T-helper 17 cell (primary cell): ENCODE results near the gene THADA. TPM values are rescaled to one million over a fixed set of nuclear protein-coding genes. Genes with fewer than 3 reads are reported as not detected.
"Not testable (repeated sequence)": the region's sequence is repeated elsewhere in the genome, so short reads cannot be mapped to it uniquely, and the experiment has no call there.

Source experiments
- ATAC-seq: fragments of 150-1000 bp; cut with Tn5 transposase; 2 replicates; pipeline ENCODE4 v1.10.0; 2021; ENCODE audit warnings: mild to moderate bottlenecking, moderate library complexity
- DNase-seq, 3 donors: peaks; one replicate each; pipeline versions ENCODE4 v3.0.0 to v3.0.0-alpha.2; 2020 to 2021
- H3K9me3 ChIP-seq: one replicate; pipeline ENCODE4 v1.7.0; 2013; ENCODE audit warnings: low read length, mild to moderate bottlenecking; ENCODE audit not compliant: control insufficient read depth, poor library complexity, severe bottlenecking
- H3K27ac Mint-ChIP-seq: one replicate; pipeline ENCODE4 v1.8.0; 2022; ENCODE audit warnings: mild to moderate bottlenecking, moderate library complexity, mixed read lengths
- H3K27me3 Mint-ChIP-seq: one replicate; pipeline ENCODE4 v1.8.0; 2022; ENCODE audit warnings: mixed read lengths
- H3K36me3 Mint-ChIP-seq: one replicate; pipeline ENCODE4 v1.8.0; 2022; ENCODE audit warnings: low read depth, mixed read lengths
- H3K4me1 Mint-ChIP-seq: one replicate; pipeline ENCODE4 v1.8.0; 2022; ENCODE audit warnings: mild to moderate bottlenecking, mixed read lengths
- H3K4me3 Mint-ChIP-seq: one replicate; pipeline ENCODE4 v1.8.0; 2022; ENCODE audit warnings: mild to moderate bottlenecking, moderate library complexity, mixed read lengths
- total RNA-seq, 4 donors: library from RNA in 2 of 4; stranded (reverse) in 2 of 4; gene quantifications; one replicate each; pipeline ENCODE4 v1.2.3 and lab custom pipeline; 2022 to 2026

THADA gene
- total RNA-seq, 2 donors from 2014 or later: 40.1 to 41.0 TPM

DNA sequence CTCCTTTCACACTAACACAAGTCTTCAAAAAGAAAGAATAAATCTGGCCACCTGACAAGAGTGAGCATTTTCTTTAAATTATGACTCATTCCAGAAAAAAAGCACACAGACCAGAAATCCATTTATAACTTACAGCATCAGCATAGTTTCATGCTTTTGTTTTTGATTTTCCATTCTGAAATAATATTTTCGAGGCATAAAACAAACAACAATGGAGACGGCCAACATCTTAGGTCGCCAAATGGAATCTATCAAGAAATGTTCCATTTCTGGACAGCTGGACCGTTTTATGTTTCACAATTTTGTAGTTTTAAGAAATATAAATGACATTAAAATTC, 204.0 kb downstream of the THADA start:
- H3K4me1 Mint-ChIP-seq: peaks cover 29% of the 10 kb centered on the region
- peaks cover 8% of the 10 kb centered on the region for H3K36me3 Mint-ChIP-seq

DNA sequence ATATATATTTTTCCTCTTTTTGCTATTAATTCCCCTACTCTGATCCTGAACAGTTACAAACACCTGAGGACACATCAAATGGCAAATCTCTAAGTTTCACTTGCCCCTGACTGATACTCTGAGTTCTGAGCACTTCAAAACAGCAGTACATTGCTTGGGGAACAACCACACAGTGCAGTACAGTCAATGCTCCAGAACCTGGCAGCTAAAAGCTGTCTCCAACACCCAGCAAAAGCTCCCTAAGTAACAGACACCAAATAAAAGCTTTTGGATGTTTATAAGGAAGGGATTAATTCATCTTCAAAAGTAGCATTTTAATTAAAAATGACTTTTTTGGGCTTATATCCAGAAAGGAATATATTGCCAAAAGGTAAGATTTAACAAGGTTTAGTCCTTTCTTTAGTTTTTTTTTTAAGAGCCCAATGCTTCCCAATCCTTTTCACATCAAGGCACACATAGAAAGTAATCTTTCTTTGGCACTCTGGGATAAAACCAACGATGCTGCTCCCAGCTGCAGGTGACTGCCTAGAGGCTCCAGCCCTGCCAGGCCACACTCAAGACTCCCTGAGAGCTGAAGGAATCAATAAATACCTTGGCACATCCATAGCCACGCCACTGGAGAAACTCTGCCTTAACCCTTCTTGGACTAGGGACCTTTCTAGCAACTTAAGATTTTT, 204.5 kb downstream of the THADA start:
- DNase-seq (no peak), ATAC-seq (no peak)
- Mint-ChIP-seq H3K4me1 (peaks cover 30% of the 10 kb centered on the region), H3K27ac (no peak overlapping the region), H3K4me3 (no peak overlapping the region), H3K36me3 (peaks cover 8% of the 10 kb centered on the region), H3K27me3 (no peaks in the 10 kb centered on the region)
- no peaks in the 10 kb centered on the region for H3K9me3 ChIP-seq

More for the DNA sequence above, 204.0 kb downstream of the THADA start:
- Mint-ChIP-seq H3K27me3 (no peaks in the 10 kb centered on the region), H3K4me3 (no peak overlapping the region), H3K27ac (no peak overlapping the region)
- DNase-seq (no peak), ATAC-seq (no peak)
- H3K9me3 ChIP-seq: no peaks in the 10 kb centered on the region

DNA sequence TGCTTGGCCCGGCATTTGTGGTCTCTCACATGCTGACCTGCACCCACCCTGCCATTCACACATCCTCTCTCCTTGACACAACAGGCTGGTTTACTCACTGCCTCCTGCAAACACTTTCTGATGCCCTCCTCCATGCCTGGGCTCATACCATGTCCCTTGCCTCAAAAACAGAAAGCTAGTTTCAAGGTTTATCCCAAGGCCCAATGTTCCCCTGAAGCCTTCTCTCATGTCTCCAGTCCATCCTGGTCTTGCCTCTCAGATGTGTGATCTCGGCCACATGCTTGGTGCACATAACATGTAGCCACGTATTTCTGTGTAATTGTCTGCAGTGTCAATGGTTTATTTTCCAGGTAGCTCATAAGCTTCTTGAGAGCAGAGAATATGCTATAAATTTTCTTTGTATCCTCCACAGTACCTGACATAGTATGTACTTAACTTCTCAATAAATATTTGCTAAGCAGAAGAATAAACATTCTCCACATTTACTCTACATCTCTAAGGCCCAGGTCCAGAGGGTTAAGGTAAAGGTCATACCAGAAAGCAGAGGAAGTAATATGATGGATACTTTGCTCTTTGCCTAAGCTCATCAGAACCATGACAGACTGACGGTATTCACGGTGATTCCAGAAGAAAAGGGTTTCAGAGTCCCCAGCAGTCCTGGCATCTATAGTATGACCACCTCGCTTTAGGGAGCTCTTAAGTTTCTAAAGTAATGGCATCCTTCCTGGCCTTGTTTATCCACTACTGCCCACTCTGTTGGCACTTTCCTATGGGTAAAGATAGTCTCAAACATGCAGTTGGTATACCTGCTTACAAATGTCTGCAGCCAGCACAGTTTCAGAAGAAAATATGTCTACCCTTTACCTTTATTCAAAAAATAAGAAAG, 206.0 kb downstream of the THADA start:
- H3K4me3 Mint-ChIP-seq: no peak overlapping the region

DNA sequence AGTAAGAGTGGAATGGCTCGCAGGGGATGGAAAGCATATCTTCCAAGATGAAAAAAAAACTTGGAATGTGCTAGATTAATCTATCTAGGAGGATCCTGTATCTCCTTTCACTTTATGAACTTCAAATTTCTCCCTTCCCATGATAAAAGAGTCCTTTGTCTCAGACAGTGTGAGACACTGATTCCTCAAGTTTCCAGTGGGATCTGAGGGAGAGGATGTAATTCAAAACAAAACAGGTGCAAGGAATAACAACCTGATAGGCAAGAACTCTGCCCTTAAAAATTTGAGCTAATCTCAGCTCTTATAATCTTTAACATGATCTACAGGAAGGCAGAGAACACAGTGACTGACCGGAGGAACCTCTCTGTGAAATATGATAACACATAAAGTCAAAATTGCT, 207.5 kb downstream of the THADA start:
- Mint-ChIP-seq H3K36me3 (peaks cover 10% of the 10 kb centered on the region), H3K4me1 (peaks cover 36% of the 10 kb centered on the region), H3K4me3 (no peak overlapping the region), H3K27me3 (no peaks in the 10 kb centered on the region), H3K27ac (no peak overlapping the region)
- DNase-seq: no peak
- no peaks in the 10 kb centered on the region for H3K9me3 ChIP-seq
- no peak for ATAC-seq

More for the DNA sequence above, 206.0 kb downstream of the THADA start:
- peaks cover 32% of the 10 kb centered on the region for H3K4me1 Mint-ChIP-seq
- peaks cover 8% of the 10 kb centered on the region for H3K36me3 Mint-ChIP-seq
- H3K27me3 Mint-ChIP-seq: no peaks in the 10 kb centered on the region
- peak overlapping the region; percentile 85 for H3K27ac Mint-ChIP-seq
- DNase-seq (no peak), ATAC-seq (no peak)
- H3K9me3 ChIP-seq: no peaks in the 10 kb centered on the region

DNA sequence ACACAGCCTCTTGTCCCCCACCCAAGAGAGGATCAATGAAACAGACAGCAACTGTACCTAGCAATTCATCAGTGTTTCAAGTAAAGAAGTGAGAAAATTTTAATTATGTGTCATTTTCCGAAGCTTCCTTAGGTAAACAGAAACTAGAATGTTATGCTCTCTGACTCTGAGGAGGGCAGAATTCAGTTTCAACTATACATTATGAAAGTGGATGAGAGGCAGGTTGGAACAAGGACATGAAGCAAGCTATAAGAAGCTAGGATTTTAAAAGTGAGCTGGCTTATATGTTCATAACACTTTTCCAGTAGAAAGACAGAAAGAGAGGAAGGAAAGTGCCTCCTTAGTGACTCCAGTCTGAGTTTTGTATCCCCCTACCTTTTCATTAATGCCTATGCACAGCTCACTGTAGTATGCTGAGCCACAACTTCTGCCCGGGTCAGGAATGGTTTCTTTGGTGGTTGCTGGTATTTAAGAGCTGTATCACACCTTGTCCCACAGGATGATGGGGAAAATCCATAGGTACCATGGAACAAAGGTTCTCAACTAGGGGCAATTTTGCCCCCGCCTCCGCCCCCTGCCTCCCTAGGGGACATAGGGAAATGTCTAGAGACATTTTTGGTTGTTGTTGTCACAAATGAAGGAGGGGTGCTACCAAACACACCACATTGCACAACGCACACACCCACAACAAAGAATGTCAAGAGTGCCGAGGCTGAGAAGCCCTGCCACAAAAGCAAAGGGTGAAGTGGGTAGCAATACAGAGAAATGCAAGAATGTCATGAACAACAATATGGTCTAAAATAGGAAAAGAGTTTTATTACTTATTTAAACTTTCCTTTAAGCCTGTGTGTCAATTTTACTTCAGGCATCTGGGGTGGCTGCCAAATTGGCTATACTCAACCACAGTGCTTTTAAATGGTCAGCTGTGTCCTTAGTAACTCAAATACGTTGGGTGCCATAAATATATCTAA, 208.5 kb downstream of the THADA start:
- no peaks in the 10 kb centered on the region for H3K9me3 ChIP-seq
- peaks cover 7% of the 10 kb centered on the region for H3K36me3 Mint-ChIP-seq
- no peak for ATAC-seq
- H3K27ac Mint-ChIP-seq: peak overlapping the region; percentile 75
- DNase-seq: no peak
- H3K27me3 Mint-ChIP-seq: no peaks in the 10 kb centered on the region
- peaks cover 36% of the 10 kb centered on the region for H3K4me1 Mint-ChIP-seq
- H3K4me3 Mint-ChIP-seq: no peak overlapping the region

DNA sequence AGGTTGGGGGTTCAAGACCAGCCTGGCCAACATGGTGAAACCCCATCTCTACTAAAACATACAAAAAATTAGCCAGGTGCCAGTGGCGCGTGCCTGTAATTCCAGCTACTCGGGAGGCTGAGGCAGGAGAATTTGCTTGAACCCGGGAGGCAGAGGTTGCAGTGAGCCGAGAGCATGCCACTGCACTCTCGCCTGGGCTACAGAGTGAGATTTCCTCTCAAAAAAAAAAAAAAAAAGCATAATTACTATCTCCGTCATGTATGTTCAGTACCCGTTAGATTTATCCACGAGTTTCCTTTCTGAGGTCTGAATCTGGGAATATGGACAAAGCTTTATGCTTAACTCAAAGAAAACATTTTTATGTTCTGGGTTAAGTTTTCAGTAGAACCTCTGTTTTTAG, 209.2 kb downstream of the THADA start:
- ATAC-seq, H3K4me3 Mint-ChIP-seq, H3K27me3 Mint-ChIP-seq, H3K36me3 Mint-ChIP-seq, H3K9me3 ChIP-seq, DNase-seq: not testable (repeated sequence)
- Mint-ChIP-seq H3K4me1 (peaks cover 36% of the 10 kb centered on the region), H3K27ac (peak overlapping the region; percentile 75)

DNA sequence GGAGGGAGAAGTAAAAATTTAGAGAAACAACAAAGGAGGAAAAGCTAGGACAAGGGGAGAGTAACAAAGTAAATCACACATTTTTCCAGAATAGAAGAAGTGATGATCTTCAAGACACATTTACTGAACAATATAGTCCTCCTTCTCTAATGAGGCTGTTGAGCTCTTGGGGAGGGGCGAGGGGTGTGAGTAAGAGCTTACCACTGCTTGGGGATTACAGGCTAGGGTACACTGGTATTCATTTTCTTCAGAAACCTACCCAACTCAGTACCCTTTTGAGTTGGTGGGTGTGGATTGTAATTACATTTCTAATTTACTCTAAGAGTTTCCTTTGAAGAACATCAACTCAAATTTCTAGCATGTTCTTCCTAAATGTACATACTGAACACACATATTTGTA, 211.7 kb downstream of the THADA start:
- Mint-ChIP-seq H3K4me3 (no peak overlapping the region), H3K27ac (no peak overlapping the region), H3K36me3 (peaks cover 5% of the 10 kb centered on the region), H3K27me3 (no peaks in the 10 kb centered on the region), H3K4me1 (peaks cover 24% of the 10 kb centered on the region)
- H3K9me3 ChIP-seq: no peaks in the 10 kb centered on the region
- DNase-seq: no peak
- no peak for ATAC-seq

DNA sequence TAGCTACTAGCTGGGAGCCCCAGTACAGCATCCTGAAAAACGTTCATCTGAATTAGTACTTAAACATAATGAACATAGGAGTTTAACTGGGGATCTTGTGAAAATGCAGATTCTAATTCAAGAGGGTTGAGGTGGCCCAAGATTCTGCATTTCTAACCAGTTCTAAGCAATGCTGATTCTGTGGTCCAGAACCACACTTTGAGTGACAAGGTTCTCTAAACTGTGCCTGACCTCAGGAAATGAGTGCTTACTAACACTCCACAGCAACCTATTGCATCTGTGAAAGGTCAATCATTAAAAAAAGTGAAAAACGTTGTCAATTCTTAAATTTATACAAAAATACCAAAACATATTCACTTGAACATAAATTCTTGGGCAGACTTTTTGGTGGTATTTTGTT, 212.3 kb downstream of the THADA start:
- Mint-ChIP-seq H3K4me1 (peaks cover 20% of the 10 kb centered on the region), H3K36me3 (peaks cover 5% of the 10 kb centered on the region), H3K27ac (no peak overlapping the region), H3K27me3 (no peaks in the 10 kb centered on the region), H3K4me3 (no peak overlapping the region)
- ATAC-seq: no peak
- no peak for DNase-seq
- no peaks in the 10 kb centered on the region for H3K9me3 ChIP-seq

DNA sequence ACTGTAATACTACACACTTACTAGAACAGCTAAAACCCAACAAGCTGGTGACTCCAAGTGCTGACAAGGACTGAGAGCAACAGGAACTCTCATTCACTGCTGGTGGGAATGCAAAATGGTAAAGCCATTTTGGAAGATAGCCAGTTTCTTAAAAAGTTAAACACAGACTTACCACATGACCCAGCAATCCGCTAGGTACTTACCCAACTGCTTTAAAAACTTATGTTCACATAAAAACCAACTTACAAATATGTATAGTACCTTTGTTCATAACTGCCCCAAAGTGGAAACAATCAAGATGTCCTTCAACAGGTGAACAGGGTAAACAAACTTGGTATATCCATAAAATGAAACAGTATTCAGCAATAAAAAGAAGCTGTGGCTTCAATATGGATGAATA, 216.3 kb downstream of the THADA start:
- peaks cover 10% of the 10 kb centered on the region for H3K4me1 Mint-ChIP-seq

DNA sequence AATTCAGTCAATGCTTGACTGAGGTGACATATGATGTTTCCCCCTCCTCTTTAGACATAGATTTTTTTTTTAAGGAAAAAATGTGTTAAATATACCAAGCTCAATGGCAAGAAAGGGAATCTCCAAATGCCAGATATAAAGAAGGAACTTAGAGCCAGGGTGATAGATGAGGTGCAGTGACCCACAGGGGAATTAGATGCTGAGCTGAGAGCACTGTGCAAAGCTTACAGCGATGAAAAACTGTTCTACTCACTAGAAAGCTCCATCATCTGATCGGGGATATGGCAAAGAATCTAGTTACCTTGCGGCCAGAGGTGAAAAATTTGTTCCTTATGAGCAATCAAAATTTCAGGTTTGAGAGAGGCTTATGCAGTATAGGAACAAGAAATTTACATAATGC, 218.5 kb downstream of the THADA start:
- Mint-ChIP-seq H3K27ac (no peak overlapping the region), H3K4me3 (no peak overlapping the region), H3K4me1 (peaks cover 8% of the 10 kb centered on the region), H3K36me3 (peaks cover 9% of the 10 kb centered on the region), H3K27me3 (no peaks in the 10 kb centered on the region)
- ATAC-seq (no peak), DNase-seq (no peak)
- no peaks in the 10 kb centered on the region for H3K9me3 ChIP-seq

More for the DNA sequence above, 216.3 kb downstream of the THADA start:
- no peaks in the 10 kb centered on the region for H3K9me3 ChIP-seq
- no peak for ATAC-seq
- peaks cover 11% of the 10 kb centered on the region for H3K36me3 Mint-ChIP-seq
- H3K27me3 Mint-ChIP-seq: no peaks in the 10 kb centered on the region
- H3K4me3 Mint-ChIP-seq: no peak overlapping the region
- DNase-seq: no peak
- H3K27ac Mint-ChIP-seq: no peak overlapping the region

DNA sequence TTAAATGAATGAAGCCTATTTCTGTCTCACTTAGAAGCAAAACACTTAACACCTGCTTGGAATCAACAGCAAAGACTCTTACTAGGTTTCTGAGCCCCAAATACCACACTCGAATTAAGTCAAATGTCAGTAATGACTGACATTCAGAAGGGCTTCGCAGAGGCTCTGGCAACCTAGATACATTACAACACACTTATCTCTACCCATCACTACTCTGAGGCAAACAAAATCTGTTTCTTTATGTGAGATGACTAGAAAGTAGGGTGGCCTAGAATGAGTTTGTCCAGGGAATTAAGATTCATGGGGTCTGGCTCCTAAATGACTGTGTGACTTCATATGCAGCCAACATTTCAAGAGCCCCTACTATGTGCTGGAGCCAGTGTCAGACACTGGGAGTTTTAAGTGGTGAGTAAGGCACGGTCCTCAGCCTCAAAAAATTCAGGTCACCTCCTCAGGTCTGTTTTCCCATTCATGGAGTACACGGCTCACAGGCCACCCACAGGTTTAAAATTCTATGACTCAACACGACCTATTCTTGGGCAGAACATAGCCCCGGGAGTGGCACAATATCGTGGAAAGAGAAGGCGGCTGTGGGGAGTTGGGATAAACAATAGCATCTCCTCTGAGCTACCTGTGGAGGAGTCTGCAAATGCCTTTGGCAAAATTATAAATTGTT, 219.2 kb downstream of the THADA start:
- H3K27me3 Mint-ChIP-seq: no peaks in the 10 kb centered on the region
- DNase-seq (no peak), ATAC-seq (no peak)
- H3K36me3 Mint-ChIP-seq: peaks cover 11% of the 10 kb centered on the region
- no peak overlapping the region for H3K4me3 Mint-ChIP-seq
- no peaks in the 10 kb centered on the region for H3K9me3 ChIP-seq
- H3K4me1 Mint-ChIP-seq: peaks cover 8% of the 10 kb centered on the region
- H3K27ac Mint-ChIP-seq: no peak overlapping the region

DNA sequence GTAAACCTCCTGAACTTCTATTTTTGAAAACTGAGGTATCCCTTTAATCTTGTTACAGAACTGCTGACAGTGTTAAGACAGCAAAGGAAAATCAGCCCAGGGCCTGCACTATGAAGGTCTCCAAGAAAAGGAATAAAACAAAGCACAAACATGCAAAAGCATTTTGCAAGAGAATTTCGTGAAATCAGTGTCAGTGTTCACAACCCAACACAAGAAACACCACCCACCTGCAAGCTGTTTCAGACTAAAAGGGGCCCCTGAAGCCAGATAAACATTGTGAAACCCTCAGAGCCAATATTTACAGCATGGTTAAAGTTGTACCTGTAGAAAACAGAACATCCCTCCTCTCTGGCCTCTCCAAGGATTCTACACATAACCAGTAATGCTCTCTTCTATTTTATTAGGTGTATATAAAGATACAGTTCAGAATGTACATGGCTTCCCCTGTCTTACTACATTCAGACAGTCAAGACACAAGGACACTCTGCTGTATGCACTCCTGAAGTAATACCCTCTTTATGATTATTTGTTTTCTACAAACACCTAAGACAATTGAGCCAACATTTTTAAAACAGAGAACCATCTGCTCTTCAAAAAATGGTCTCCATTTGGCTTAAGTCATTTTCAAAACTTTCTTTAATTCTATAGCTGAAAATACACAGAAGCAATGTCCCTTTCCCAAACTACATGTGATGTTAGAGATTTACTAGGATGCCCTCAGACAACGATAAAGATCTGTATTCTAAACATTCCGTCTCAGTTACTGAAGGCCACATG, 219.9 kb downstream of the THADA start:
- Mint-ChIP-seq H3K4me3 (no peak overlapping the region), H3K27me3 (no peaks in the 10 kb centered on the region), H3K4me1 (peaks cover 8% of the 10 kb centered on the region), H3K27ac (no peak overlapping the region), H3K36me3 (peaks cover 11% of the 10 kb centered on the region)
- ATAC-seq (no peak), DNase-seq (no peak)
- no peaks in the 10 kb centered on the region for H3K9me3 ChIP-seq
